HG03159 (cell line): Measurements from ENCODE around the gene AKAP13.

Experiments
- ATAC-seq: cut with Tn5 transposase; IDR thresholded peaks from one replicate; pipeline ENCODE4 v1.9.1; 2021; ENCODE audit warnings: mild to moderate bottlenecking, moderate library complexity; ENCODE audit not compliant: unreplicated experiment

The AKAP13 gene

DNA sequence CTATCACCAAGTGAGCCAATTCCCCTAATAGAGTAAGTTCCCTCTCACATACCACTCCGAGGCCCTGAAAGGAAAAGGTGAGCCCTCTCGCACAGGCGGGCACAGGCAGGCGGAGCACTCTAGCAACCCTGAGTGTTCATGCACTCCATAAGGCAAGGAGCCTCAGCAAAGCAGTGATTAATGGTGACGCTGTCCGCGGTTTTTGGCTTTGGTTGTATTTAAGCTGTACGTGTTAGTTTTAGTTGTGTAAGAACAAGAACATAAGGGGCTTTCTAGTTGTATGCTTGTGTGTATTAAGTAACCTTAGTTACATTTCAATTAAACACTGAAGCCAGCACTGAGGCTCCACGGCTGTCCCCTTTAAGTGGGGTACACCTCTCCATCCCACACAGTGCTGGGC is 381.2 kb downstream of the AKAP13 start:
- ATAC-seq, result no peak

GRCh38 chr15:85762039-85762755 is 381.8 kb downstream of the AKAP13 start:
- no peak for ATAC-seq

GRCh38 chr15:85762756-85763127 is 382.3 kb downstream of the AKAP13 start:
- no peak for ATAC-seq

DNA sequence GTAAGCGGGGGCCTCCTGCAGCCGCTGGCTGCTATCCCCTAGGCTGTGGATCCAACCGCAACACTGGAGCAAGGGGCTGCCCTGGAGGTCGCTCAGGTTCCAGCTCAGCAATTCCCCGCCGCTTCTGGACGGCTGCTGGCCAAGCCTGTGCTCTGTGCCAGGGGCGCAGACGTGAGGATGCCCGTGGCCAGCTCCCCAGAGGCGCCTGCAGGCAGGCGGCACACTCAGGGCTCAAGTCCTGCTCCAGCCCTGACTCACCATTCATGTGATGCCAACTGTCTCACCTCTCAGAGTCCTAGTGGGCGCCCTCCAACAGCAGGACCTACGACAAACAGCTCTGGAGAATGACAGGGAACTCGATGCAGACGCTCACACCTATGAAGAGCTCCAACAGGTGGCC is 382.8 kb downstream of the AKAP13 start:
- ATAC-seq, result no peak

DNA sequence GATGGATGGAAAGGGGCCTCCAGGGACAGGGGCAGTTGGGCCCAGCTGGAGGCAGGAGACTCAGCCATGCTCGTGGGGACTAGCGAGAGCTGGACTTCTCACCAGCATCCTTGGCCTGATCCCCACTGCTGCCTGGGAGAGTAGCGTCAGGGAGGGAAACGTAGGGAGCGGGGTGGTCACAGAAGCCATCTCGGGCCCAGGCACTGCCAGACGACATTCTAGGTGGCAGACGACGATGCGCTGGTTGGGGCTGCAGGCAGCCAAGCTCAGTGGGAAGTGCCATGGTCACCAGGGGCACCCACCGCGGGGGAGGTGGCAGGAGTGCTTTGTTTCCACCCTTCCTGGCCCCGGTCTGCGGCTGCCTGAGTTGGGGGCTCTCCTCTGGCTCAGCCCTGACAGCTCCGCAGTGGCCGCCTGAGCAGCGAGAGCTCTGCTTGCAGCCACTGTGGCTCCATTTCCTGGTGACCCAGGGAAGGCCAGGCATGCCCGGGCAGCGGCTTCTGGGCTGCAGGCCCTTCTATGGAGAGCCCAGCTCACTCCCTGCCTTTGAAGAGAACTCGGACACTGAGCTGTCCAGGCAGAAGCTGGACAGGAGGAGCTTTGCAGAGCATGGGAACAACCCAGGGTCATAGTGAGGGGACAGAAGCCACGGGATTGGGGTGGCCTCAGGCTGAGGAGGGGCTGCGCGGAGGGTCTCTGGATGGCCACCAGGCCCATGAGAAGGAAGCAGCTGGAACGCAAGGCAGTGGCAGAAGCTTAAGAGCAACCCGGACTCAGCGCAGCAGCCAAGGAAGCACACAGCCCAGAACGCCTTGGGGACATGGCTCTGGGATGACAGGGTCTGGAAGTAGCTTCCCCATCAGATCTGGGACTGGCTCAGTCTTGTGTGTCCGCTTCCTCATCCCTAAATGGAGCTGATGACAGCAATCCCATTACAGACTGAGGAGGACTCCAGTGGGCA is 383.6 kb downstream of the AKAP13 start:
- ATAC-seq, result no peak

DNA sequence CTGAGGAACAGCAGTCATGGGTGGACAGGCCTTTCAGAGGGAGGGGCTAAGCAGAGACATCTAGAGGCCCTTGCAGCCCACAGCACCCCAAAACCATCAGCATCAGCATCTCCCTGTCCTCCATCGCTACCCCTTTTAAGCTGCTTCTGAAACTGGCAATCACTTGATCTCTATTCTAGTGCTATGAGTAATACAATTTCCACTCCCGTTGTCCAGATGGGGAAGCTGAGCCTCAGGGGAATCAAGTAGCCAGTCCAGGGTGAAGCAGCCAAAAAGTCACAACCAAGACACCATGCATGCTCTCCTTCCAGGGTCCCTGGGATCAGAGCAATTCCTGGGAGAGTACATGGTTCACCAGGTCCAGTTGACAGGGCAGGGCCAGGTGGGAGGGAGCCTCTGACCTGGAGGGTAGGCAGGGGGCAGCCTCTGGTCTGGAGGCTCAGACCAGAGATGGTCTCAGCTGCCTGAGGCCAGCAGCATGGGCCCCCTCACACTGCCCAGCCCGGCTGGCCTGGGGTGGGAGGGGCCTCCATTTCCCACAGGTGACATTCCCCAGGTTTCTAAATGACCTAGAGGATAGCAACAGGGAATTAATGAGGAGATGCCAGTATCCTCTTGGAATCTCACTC is 384.4 kb downstream of the AKAP13 start:
- no peak for ATAC-seq

DNA sequence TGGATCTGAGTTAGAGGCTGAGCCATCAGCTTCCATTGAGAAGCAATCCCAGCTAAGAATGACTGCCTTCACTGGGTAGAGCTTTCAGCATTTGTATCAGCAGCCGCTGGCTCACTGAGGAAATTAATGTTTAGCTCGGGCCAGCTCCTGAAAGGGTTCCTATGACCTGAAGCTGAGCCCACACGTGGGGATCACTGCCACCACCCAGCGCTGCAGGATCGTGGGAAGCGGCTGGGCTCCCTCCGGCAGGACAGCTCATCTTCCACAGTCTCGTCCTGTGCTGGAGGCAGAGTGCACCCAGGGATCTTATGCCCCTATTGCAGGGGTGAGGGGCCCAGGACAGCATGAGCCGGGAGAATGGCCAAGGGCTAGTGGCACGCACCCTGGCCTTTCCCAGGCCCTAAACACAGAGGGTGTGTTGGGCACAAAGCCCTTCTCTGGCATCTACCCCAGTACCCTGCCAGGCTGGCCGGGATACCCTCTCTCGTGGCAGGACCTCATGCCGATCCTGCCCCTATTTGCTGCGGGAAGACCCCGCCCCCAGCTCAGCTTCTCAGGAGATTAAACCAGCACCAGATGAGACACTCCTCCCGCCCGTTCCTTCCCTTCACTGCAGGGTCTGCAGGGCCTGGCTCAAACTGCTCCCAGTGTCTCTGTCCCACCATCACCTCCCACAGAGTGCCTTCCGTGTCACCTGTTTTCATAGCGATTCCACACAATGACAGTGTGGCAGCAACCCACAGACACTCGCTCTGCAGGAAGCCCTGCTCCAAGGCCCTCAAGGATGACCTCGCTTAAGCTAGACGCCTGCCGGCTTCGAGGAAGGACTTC is 385.8 kb downstream of the AKAP13 start:
- no peak for ATAC-seq

DNA sequence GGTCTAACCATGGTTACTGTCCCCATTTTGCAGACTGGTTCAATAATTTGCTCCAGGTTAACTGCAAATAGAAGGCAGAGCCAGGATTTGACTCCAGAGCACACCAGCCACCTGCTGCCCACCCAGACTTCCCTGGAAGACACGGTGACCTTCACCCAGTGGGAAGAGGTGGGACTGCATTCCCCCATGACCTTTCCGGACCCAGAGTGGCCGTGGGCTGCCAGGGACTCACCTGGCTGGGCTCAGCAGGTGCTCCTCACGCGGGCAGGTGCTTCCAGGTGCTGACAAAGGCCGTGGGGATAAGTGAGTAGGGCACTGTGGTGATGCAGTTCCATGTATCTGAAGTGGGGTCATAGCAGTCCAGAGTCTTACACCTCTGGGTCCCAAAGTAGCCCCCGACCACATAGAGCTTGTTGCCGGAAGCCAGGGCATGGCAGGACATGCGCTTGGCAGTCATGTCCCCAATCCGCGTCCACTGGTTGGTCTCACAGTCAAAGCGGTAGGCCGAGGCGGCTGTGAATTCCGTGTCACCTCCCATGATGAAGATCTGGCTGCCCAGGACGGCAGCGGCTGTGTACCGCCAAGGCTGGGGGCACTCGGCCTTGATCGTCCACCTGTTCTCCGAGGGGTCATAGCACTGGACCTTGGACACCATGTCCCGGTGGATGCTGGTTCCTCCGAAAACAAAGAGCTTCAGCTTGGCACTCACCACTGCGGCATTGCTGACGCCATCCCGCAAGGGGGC is 387.6 kb downstream of the AKAP13 start:
- no peak for ATAC-seq

DNA sequence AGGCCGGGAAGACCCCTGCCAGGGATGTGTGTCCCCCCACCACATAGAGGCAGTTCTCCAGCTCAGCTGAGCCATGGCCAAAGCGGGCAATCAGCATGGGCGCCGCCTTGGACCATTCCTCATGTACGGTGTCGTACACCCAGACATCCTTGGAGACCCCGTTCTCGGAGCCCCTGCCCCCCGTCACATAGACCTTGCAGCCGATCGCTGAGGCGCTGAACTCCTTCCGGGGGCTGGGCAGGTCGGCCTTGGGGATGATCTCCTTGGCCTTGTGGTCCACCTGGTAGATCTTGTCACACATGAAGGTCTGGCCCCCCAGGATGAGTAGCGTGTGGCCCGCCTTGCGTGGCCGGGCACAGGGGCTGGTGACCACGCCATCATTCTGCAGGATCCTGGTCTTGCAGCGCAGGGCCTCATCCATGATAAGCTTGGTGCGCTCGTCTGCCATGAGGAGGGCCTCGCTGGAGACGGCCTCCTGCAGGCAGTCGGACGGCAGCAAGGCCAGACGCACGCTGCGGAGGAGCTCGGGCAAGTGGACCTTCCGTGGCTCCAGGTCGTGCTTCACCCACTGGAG is 388.3 kb downstream of the AKAP13 start:
- no peak for ATAC-seq

DNA sequence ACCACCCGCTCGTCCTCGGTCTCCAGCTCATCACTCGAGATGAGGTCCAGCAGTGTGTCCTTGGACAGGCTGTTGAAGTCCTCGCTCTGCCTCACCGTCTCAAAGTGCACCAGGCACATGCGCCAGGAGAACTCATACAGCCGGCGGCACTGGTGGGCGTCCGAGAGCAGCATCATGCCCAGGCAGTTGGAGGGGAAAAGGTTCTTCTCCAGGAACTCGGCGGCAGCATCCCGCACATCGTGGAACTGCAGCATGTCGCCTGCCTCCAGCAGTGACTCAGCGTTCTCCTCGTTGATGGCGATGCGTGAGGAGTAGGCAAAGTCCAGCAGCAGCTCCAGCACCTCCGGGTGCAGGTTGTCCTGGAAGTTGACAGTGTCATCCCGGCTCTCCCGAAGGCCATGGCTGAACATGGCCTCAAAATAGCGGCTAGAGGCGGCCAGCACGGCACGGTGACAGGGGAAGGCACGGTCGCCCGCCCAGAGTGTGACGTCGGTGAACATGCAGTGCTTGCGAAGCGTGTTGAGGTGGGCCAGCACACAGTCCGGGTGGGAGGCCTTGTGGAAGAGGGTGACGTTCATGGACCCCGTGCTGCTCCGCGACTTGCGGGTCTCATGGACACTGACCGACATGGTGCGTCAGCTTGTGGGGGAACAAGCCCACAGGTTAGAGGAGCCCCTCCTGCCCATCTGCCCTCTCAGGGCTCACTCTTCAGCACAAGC is 388.9 kb downstream of the AKAP13 start:
- no peak for ATAC-seq

GRCh38 chr15:85770096-85771041 is 390.0 kb downstream of the AKAP13 start:
- no peak for ATAC-seq

GRCh38 chr15:85771271-85771670 is 390.9 kb downstream of the AKAP13 start:
- ATAC-seq, result no peak

DNA sequence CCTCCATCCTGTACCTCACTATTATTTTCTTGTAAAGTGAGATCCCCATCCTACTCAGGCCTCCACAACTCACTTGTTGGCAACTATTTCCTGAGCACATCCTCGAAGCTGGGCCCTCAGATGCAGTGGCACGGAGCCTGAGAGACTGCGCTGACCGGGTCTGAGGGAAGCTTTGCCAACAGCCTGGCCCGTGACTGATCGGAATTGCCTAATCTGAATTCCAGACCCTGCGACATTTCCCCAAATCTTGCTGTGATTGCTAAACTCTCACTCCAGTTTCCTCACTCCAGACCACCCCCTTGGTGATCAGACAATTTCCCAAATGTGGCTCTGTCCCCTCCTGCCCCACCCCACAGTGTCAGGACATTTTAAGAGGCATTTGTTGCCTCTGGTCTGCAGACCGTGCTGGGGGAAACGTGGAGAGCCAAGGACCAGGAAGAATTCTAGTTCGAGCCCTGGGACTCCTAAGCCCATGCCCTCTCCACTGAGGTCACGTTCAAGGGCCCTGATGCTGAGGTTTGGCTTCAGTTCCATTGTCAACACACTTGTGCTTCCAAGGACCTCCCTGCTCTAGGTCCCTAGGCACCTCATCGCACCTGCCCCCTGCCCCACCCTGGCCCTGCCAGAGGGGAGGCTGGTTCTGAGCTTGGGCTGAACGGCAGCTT is 391.5 kb downstream of the AKAP13 start:
- ATAC-seq, result no peak

GRCh38 chr15:85772668-85773067 is 392.3 kb downstream of the AKAP13 start:
- no peak for ATAC-seq

DNA sequence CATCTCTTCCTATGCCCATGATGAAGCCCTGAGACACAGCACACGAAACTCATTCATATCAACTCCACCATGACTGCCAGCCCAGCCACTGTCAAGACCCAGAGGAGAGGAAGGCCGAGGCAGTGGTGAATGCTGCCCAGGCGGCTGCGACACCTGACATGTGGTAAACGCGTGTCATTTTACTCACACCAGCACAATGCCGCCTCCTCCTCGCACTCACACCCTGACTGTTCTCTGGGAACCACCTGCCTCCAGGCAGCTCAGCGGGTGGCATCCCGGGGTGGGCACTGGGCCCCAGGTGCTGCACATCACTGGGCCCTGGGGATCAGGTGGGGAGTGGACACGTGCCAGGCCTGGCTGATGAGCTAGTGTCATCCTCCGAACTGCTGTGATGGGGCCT is 392.8 kb downstream of the AKAP13 start:
- ATAC-seq, result no peak

GRCh38 chr15:85773970-85774369 is 393.6 kb downstream of the AKAP13 start:
- ATAC-seq, result no peak
